H54 (cell line): ENCODE results near the gene ATXN1.

ENCODE experiments used
- DNase-seq: peaks from one replicate; pipeline ENCODE4 v3.0.0; 2011; ENCODE audit warnings: low spot score, mixed read lengths; ENCODE audit not compliant: insufficient read length
- FAIRE-seq: peaks from 3 replicates; lab custom pipeline; 2011; peaks lifted over from hg19 to GRCh38; lab: Jason Lieb, UNC
- POLR2A ChIP-seq: IDR thresholded peaks from 2 replicates; pipeline ENCODE4 v1.6.1; 2011; ENCODE audit warnings: low read depth, mild to moderate bottlenecking, low read length

The ATXN1 gene

DNA sequence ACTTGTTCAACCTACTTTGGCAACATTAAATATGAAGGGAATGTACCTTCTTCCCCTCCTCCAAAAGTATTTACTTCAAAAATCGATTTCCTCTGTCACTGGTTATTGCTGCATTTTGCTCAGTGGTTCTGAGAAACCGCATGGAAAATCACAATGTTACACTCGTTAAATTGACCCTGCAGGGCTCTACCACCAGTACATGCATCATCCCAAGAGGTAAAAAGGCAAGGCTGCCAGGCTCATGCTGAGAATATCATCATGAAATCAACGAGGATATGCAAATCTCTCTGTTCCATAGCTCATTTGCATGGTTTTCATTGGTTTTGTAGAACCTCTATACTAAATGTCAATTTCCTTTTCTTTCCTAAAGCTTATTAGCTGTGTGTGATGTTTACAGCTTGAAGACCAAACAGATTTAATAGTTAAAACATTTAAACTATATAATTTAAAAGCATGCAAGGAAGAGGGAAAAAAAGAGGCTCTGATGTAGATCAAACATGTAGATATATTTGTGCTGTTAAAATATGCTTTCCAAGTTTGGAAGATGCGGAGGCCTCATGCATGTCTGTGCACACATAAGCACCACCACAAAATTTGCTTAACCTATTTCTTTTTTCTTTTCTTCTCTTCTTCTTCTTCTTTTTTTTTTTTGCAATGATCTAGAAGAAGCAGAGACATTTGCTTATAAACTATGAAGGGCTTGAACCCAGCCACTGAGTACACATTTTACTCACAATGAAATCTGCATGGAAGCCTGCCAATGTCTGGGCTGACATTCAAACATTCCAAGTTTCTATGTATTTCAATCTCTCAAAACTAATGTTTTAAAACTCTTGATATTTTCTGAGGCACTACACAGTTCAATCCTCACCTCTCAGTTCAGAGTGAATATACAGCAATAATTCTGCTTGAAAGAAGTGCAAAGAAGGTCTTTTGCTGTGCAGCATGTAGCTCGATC is 328.9 kb downstream of the ATXN1 start:
- DNase-seq (no peak), FAIRE-seq (no peak)
- TF ChIP-seq POLR2A, result no peak

DNA sequence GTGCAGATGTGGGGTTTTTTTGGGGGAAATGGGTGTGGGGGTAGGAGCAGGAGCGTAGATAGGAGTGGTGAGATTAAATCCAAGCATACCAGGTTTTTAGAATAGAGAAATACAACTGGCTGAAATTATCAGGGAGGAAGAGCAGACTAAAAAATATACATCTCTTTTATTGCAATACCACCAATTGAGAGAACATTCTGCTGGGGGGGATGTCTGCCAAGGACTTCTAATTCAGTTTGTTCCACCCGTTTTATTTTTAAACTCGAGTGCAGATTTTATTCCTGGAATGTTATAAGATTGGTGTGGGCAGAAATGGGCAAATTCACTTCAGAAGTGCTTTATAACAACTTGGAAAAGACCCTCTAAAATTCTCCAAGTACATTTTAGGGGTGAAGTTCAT is 330.2 kb downstream of the ATXN1 start:
- no peak for FAIRE-seq
- TF ChIP-seq POLR2A, result no peak

DNA sequence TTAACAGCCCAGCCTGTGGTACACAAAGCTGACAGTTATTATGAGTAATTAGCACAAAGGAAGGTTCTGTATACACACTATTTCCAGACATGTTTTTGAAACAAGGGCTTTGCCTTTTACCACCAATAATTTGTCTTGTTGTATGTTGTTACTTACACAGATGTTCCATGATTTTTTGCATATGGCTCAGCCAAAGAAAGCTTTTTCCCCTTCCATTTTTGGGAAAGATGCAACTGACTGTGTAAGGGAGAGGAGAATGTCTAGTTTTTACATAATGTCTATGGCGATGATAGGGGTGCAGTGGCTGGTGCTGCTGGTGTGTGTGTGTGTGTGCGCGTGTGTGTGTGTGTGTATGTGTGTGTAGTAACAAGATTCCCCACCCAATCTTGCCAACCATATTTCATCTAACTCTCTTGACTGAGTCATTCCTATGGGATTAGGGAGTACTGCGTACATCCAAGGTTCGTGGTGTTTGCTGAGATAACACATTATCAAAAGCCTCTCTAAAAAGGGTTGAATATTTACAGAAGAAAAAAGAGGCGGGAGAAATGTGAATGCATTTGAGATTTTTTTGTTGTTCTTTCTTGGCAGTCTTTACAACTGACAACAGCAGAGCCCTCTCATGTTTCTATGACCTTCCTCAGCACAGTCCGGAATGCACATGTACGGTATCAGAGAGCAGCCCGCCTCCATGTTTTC is 330.7 kb downstream of the ATXN1 start:
- FAIRE-seq (no peak), DNase-seq (no peak)
- TF ChIP-seq POLR2A, result no peak

More for the DNA sequence above, 330.2 kb downstream of the ATXN1 start:
- DNase-seq, result no peak

DNA sequence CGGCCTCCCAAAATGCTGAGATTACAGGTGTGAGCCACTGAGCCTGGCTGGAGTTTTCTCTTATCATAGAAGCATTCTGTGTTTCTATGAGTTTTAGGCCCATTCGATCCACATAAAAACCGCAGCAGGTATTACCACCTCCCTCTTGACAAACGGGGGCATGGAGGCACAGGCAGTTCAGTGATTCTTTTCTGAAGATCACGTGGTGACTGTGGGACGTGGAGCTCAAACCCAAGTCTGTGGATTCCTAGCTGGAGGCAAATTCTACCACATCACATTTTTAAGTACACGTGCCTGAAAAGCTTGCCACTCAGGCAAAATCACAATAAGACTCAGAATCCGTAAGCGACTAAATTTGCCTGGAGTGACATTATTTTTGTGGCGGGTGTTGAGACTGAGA is 331.6 kb downstream of the ATXN1 start:
- TF ChIP-seq POLR2A, result no peak

DNA sequence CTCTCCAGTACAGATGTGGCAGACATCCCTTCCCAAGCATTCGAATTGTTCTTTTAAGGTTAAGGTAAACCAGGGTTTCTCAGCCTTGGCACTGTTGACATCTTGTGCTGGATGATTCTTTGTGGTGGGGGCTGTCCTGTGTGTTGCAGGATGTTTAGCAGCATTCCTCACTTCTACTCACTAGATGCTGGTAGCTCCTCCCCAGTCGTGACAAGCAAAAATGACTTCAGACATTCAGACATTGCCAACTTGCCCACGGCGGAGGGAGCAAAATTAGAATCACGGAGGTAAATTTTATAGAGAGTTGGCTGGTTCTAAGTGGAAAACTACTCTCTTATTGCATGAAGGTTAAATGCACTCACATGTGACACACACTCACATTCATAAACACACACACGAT is 334.1 kb downstream of the ATXN1 start:
- TF ChIP-seq POLR2A, result no peak
- FAIRE-seq, result no peak
- no peak for DNase-seq

More for the DNA sequence above, 331.6 kb downstream of the ATXN1 start:
- no peak for FAIRE-seq
- DNase-seq, result no peak

DNA sequence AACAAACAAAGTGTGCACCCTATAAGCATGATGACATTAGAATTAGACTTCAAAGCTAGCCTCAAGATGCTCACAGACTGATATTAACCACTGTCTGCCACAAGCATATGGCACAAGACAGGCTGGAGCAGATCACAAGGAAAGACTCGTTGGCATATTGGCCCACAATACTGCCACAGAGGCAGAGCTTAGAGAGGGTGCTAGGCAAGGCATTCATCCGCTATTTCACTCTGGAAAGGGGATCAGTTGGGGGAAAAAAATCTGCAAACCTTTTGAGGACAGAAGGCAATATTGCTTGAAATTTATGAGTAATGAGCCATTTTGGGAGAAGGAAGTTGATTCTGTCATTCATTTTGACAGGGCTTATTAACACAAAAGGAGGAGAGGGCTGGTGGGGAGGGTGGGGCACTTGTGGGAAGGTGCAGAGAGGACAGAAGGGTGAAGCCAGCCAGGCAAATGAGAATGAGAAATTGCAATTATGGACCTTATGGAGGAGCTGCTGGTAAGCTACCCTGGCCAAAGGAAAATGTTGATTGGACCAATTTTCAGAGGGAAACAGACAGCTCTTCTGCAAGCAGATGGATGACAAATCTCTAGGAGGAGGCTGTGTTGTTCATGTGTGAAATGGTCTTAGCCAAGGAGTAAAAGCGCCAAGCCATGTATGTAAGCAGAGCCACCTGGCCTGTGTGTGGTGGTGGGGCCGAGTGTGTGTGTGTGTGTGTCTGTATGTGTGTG is 335.2 kb downstream of the ATXN1 start:
- DNase-seq (no peak), FAIRE-seq (no peak)
- no peak for TF ChIP-seq POLR2A

DNA sequence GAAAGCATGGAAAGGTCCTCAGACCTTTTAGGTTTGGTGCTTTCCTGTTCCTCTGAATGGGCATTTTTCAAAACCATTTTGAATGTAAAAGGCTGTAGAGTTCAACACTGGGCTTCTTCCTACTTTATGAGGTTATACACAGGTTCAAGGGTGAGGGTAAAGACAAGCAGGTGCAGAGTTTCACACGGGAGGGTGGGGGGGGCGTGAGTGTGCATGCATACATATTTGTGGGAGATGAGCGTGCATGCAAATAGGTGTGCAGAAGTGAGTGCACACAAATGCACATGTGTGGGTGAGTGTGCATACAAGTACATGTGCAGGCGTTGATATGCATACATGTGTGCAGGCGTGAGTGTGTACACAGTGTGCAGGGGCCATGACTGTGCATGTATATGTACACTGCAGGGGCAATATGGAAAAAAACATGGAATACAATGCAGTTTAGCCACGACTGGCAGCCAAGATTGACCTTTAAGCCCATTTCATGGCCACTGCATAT is 339.7 kb downstream of the ATXN1 start:
- DNase-seq (no peak), FAIRE-seq (no peak)
- TF ChIP-seq POLR2A, result no peak

DNA sequence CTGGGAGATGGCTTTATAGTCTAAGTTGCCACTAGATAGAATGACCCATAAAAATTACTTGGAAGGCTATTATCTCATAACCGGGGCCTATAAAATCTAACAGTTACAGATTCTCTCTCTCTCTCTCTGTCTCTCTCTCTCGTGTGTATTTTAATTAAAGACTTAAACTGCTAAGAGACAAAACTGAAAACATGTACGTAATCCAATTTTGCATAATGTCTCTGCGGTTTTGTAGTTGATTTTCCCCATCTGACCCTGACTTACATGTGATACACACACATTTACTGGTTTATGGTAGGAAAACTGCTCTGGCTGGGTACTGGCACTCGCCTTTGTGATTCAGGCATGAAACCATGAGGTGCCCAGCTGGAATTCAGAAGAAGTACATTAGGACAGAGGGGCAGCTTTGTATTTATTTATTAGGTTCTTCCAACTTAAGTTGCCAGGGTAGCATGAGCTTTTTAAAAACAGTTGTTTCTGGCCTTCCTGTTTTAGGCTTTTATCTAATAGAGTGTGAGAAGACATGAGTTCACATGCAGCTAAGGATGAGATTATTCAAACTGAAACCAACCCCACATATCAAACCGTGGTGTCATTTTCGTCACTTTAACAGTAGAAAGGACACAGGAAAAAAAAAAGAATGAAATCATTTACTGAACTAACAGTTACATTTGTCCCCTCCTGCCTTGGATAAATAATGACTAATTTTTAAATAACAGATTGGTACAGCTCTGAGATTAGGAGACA is 340.4 kb downstream of the ATXN1 start:
- FAIRE-seq (no peak), DNase-seq (no peak)
- TF ChIP-seq POLR2A, result no peak

DNA sequence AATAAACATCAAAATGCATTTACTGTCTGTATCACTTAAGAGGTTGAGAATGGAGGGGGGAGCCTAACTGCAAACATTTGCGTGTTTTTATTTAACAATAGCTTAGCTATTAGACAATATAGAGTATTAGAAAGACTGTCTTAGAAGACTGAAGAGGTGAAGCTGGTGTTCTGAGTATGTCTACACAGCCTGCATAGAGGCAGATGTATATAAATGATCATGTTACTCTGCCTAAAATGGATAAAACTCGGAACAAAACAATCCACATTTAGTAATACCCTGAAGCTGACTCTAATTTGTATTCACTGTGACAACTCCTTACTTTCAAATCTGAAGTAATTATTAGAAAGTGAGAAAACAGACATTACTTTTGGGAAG is 340.9 kb downstream of the ATXN1 start:
- DNase-seq (no peak), FAIRE-seq (no peak)
- TF ChIP-seq POLR2A, result no peak

DNA sequence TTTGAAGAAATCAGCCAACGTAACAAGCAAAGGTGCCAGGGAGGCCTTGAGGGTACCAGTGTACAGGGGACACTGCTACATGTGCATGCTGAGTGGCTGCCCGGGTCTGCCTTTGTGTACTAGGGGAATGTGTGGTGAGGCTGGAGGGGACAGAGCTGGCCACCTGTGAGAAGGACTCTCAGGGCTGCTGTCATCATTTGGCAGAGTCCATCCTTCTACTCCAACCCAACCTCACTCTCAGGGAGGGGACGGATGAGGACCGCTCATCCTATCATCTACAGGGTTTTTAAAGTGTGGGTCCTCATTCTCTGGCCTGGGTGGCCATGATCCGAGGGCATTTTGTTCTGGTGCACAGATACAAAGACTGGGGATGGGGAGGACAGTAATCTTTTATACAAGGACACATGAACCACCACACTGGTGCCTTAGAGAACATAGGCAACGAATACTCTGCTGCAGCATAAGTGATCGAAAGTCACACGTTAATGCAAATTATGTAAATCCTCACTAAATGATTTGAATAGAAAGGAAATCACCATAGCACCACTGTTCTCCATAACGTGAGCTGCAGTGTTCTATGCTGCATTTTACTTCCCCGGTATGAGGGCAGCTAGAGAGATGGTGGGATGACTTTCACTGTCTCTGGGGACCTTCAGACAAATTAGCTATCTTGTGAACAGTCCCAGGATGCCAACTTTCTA is 341.5 kb downstream of the ATXN1 start:
- TF ChIP-seq POLR2A, result no peak
- no peak for FAIRE-seq

DNA sequence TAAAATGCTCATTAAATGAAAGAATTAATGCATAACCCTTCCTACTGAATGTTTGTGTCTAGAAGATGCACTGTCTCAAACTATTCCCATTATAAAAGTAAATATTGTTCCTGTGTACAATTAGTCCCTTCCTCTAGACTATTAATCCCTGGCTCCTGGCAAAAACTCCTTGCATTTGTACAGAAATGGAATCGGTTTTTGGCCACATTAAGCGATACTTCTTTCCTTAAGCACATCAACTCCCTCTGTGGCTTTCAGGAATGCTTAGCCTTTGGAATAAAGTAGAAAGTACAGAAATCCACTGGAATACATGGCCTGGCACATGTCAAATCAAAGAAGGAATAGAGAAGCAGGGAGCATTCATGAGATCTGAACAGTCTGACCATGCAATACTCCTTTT is 343.1 kb downstream of the ATXN1 start:
- DNase-seq, result no peak
- no peak for FAIRE-seq
- no peak for TF ChIP-seq POLR2A

More for the DNA sequence above, 341.5 kb downstream of the ATXN1 start:
- DNase-seq, result no peak

DNA sequence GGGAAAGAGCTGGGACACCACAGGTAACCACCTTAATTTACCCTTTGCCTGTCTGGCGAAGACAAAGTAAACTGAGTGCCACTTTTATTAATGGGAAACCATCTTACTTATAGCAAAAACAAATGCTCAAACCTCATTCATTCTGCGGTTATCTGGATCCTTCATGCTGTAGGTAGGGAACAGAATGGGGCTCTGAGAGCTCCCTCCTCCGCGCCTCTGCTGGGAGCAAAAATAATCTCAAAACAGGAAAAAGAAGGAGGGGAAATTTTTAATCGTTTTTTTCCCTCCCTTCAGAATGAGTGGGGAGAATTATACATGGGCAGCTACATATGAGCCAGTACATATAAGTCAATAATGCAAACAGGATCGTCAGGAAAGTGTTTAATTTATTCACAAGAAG is 345.6 kb downstream of the ATXN1 start:
- DNase-seq (no peak), FAIRE-seq (no peak)
- TF ChIP-seq POLR2A, result no peak

DNA sequence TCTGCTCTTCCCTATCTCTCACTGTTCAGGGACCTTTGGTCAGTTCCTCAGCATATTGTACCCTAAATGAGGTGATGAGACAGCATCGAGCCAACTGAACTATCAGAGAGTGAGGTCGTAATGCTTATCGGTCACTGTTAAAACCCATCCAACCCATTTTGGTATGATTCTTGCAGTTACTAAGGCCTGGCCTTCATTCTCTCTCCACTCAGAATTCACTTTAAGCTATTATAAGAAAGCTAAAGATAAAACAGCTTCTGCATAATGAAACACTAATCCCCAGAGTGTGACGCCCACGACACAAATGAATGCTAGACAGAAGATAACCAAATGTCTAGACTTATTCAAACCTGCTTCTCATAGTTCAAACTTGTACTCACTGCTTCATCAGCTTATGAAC is 347.1 kb downstream of the ATXN1 start:
- no peak for TF ChIP-seq POLR2A
- no peak for DNase-seq
- FAIRE-seq, result no peak
